ENCODE results near the gene WRNIP1.

- no peak for TF ChIP-seq CTCF (conservative IDR thresholded peaks at IDR 0.05)
- no peak for TF ChIP-seq ZFX (IDR thresholded peaks at IDR 0.05)
These were observed 3.5 kb downstream of the WRNIP1 start for GRCh38 chr6:2768696-2769095.

Measured in C4-2B (cell line).